D341Med (cell line): Measurements from ENCODE around the gene XKR7.
"Not testable (repeated sequence)": the region's sequence is repeated elsewhere in the genome, so short reads cannot be mapped to it uniquely, and the experiment has no call there.

Experiments
- DNase-seq: peaks from one replicate; pipeline ENCODE4 v3.0.0; 2012; ENCODE audit warnings: low spot score

The XKR7 gene

GRCh38 chr20:31967830-31968249 lies at the start of gene XKR7:
Gene XKR7 (plus strand): TSS chr20:31968151. CDS start chr20:31968176, 25 bp downstream.
- DNase-seq, result peak; percentile 91

- DNase-seq, result no peak
Measured at GRCh38 chr20:31918466-31919105, 49.4 kb upstream of the XKR7 start.

- DNase-seq, result no peak
Measured at GRCh38 chr20:31919410-31920155, 48.4 kb upstream of the XKR7 start.

GRCh38 chr20:31920275-31920855 lies 47.6 kb upstream of the XKR7 start:
- no peak for DNase-seq

- DNase-seq, result not testable (repeated sequence)
Measured at GRCh38 chr20:31921480-31921879, 46.5 kb upstream of the XKR7 start.

- no peak for DNase-seq
Measured at GRCh38 chr20:31922181-31922580, 45.8 kb upstream of the XKR7 start.

- DNase-seq, result no peak
Measured at GRCh38 chr20:31922588-31922987, 45.4 kb upstream of the XKR7 start.

- no peak for DNase-seq
Measured at GRCh38 chr20:31923388-31924331, 44.3 kb upstream of the XKR7 start.

GRCh38 chr20:31924561-31924960 lies 43.4 kb upstream of the XKR7 start:
- no peak for DNase-seq

- DNase-seq, result no peak
Measured at GRCh38 chr20:31925631-31926030, 42.3 kb upstream of the XKR7 start.

- no peak for DNase-seq
Measured at GRCh38 chr20:31926493-31926892, 41.5 kb upstream of the XKR7 start.

GRCh38 chr20:31927627-31928159 lies 40.3 kb upstream of the XKR7 start:
- DNase-seq, result no peak

- not testable (repeated sequence) for DNase-seq
Measured at GRCh38 chr20:31929631-31930030, 38.3 kb upstream of the XKR7 start.

GRCh38 chr20:31930779-31931178 lies 37.2 kb upstream of the XKR7 start:
- DNase-seq, result no peak

- DNase-seq, result no peak
Measured at GRCh38 chr20:31933698-31934097, 34.3 kb upstream of the XKR7 start.

- no peak for DNase-seq
Measured at GRCh38 chr20:31934491-31934890, 33.5 kb upstream of the XKR7 start.

GRCh38 chr20:31934968-31935764 lies 32.8 kb upstream of the XKR7 start:
- DNase-seq, result peak; percentile 65

- DNase-seq, result no peak
Measured at GRCh38 chr20:31936420-31936819, 31.5 kb upstream of the XKR7 start.

GRCh38 chr20:31937820-31938219 lies 30.1 kb upstream of the XKR7 start:
- no peak for DNase-seq

GRCh38 chr20:31939661-31940060 lies 28.3 kb upstream of the XKR7 start:
- DNase-seq, result no peak

GRCh38 chr20:31943052-31943471 lies 24.9 kb upstream of the XKR7 start:
- DNase-seq, result no peak
